ACHN (cell line): Measurements from ENCODE around the gene ABCC8.

Source experiments
- DNase-seq: peaks from one replicate; pipeline ENCODE4 v3.0.0-alpha.2; 2015
- in situ Hi-C: cut with HindIII; loops from 2 replicates; pipeline ENCODE4 v1.10.0; 2017; ENCODE audit warnings: low sequenced_read_pairs, low pct_ligation_motif_present, low pct_unique_long_range_greater_than_20kb

The ABCC8 gene

DNA sequence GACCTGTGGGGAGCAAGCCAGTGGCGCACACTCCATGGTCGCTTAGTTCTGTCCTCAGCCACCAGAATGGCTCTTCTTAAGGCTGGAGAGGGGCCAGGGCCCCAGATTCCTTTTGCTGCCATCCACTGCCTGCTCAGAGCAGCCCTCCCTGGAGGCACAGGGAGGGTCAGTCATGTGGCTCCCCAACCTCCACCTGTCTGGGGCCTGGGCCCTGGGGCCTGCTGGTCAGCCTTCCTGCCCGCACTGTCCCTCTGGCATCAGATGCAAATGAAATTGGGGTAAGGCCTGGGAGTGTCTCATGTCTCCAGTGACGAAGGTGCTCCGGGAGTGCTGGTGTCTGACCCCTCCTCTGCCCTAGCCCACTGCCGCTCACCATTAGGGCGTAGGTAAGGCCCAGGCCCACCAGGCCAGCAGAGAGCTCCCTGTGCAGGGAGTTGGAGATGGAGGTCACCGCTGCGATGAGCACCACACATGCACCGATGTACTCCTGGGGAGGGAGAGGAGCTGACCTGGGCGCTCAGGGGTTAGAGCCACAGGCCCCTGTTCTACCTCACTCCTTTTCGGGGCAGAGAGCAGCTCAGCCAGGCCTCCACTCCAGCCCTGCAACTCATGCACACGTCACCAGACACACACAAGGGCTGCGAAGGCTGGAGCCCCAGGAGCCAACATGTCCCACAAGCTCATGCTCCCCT, 79.2 kb downstream of the ABCC8 start:
- DNase-seq: no peak
- in situ Hi-C loops: no loop called here

DNA sequence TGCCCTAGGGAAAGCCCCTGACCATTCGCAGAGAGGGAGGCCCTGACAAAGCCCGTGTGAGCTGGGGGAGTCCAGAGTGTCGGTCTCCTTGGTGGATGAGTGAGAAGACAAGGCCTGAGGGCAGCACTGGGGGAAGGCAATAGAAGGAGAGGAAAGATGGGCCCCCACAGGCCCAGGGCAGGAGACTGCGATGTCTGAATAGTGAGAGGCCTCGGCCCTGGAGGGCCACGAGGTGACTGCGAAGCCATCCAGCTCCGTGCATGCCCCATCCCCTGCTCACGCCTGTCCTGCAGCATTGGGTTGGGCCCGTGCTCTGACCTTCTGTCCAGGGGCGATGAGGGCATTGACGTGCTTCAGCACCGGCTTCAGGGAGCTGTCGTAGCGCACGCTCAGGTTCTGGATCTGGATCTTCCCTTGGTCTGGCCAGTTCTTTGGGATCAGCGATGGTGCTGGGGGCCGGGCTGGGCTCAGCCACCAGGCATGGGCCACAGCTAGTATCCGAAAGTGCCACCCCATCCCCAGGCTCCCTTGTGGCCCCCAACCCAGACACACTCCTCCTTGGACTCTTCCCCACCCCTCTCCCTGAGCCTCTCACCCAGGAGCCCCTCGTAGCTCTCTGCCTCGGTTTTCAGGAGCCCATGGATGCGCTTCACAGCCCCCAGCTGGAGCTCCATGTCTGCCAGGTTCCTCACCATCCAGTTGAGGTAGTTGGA, 79.9 kb downstream of the ABCC8 start:
- DNase-seq: no peak
- in situ Hi-C loops: no loop called here

DNA sequence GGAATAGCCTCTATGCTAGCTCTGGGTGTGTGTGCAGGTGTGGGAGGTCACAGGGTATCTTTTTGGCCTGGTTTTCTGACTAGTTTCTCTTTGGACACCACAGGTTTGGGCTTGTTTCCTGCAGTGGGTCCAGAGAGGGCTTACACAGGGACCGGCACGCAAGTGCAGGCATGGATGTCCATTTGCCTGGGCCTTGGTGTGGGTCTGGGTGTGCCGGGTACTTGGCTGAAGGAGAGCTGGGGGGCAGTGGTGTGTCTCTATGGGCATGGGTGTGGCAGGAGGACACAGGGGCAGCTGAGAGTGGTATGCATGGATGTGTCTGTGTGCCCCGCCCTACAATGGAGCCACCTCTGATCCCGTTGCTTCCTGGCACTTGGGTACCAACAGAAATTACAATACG, 80.7 kb downstream of the ABCC8 start:
- in situ Hi-C loops: no loop called here
- no peak for DNase-seq

DNA sequence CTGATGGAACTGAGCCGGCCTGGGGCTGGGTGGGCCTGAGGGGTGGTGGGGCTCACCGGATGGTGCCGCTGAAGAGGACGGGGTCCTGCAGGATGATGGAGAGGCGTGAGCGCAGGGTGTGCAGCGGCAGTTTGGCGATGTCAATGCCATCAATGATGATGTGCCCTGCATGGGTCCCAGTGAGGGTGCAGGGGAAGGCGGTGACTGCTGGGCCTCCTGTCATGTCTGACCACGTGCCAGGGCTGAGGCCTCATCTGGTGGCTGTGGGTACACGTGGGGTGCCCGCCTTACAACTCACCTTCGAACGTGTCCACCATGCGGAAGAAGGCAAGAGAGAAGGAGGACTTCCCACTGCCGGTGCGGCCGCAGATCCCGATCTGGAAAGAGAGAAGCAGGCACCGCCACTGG, 81.1 kb downstream of the ABCC8 start:
- in situ Hi-C loops: no loop called here
- no peak for DNase-seq

- in situ Hi-C loops: no loop called here
- no peak for DNase-seq
These were observed 81.8 kb downstream of the ABCC8 start for GRCh38 chr11:17394743-17395390.

DNA sequence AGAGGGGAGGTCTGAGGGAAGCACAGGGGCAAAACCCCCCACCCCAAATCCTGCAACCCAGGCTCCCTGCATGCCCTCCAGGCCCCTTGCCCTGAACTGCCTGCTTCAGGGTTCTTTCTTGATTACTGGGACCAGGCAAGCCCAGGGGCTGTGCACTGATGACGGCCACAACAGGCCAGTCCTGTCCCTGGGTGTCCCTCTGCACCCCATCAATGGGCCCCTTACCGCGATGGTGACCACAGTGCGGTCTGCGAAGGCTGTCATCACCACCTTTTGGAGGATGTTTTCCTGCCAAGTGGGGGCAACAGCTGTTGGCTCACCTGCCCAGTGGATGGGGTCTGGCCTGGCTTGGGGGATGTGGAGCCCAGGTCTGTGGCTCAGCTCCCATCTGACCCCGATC, 83.2 kb downstream of the ABCC8 start:
- in situ Hi-C loops: no loop called here
- DNase-seq: no peak

GRCh38 chr11:17392872-17393271, 83.8 kb downstream of the ABCC8 start:
- no peak for DNase-seq
- in situ Hi-C loops: no loop called here

DNA sequence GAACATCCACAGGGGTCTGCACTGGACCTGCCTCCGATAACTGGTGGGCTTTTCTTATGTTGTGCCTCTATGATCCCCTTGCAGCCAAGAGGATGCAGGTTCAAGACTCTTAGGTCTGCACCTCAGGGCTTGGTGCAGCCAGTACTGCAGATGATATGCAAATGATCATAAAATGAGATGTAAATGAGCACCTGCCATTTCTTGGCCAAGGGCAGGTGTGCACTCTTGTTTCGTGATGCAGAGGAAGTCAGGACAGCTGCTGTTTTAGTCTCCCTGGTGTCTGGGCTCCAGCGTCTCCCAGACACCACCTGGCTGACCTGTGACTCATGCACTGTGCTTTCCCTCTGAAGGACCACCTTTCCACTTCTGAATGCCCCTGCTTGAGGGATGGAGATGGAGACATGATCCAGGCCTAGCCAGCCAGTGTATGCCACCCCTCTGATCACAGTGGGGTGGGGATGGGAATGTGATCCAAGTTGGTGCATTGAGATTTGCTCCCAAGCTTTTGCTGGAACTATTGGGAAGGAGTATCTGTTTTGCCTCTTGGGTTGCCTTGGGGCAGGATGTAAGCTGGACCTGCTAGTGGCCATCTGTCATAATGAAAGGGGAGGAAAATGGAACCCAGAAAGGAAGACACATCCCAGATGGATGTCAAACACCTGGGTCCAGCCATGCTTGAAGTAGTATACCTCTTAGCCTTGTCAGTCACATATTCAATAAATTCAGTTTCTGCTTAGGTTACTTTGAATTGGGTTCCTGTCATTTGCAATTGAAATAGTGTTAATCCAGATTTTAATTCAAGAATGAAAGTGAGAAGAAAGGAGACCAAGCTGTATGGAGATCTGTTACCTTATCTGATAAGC, 84.9 kb downstream of the ABCC8 start:
- in situ Hi-C loops: no loop called here
- no peak for DNase-seq

DNA sequence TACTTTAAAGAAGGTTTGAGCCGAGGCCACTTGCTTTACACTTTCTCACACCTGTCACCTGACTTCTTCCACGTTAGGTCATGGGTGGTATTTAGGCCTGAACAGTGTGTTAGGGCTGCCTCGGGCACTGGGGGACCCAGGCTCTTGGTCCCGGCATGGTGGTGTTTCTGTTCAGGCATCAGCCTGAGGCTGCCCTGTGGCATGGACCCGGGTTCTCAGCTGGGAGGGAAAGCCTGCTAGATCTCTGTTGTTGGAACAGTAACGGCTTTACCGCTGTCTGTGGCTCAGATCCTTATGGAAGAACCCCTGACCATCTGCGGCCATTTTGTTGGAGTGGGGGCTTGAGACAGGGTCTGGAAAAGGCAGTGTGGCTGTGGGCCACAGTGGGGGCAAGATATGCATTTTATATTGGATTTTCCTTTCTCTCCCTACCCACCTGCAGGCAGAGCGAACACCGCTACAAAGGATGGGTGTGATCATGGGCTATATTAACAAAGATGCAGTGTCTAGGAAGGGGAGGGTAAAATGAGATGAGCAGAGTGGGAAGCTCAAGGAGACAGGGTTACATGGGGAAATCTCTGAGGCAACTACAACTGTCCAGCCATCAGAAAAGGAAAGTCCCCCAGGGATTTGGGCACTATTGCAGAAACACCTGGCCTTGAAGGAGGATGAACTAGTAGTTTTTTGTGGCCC, 86.5 kb downstream of the ABCC8 start:
- in situ Hi-C loops: no loop called here
- DNase-seq: no peak

GRCh38 chr11:17389211-17389956, 87.3 kb downstream of the ABCC8 start:
- in situ Hi-C loops: no loop called here

DNA sequence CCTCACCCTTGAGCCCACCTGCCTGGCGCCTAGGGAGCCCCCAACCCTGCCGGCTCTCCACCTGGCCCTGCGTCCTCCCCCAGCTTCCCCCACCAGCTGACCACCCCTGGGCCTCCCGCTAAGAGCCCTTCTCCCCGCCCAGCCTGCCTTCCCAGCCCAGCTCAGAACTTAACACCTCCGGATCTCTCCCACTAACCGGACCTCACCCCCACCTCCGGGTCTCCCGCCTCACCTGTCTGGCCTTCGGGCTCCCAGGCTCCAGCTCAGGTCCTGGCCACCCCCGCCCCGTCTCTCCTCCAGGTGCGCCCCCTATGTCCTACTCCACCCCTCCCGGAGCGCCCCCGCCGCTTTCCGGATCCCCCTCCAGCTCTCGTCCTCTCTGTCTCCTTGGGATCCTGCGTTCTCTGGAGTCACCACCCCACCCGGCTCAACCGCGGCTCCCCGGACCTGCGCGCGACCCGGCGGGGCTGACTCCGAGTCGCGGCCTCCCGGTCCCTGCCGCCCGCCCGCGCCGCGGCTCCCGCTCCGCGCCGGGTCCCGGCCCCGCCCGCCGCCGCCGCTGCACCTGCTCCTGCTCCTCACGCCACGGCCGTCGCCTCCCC, 87.9 kb downstream of the ABCC8 start, which contains the start of gene KCNJ11:
Gene KCNJ11, minus strand, starts transcription at position 51 of the 602 bp plus-strand sequence. CDS start 568 bp downstream, outside the sequence.
- no peak for DNase-seq
- in situ Hi-C loops: no loop called here

More at GRCh38 chr11:17389211-17389956, 87.3 kb downstream of the ABCC8 start:
- peak; percentile 61 for DNase-seq

DNA sequence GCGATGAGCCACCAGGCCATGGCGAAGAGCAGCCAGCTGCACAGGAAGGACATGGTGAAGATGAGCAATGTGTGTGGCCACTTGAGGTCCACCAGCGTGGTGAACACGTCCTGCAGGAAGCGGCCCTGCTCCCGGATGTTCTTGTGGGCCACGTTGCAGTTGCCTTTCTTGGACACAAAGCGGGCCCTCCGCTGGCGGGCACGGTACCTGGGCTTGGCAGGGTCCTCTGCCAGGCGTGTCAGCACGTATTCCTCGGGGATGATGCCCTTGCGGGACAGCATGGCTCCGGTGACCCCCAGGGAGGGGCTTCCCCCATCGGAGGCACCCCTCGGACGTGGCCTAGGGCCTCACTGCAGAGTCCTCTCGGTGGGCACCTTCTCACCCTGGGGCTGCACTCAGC, 88.8 kb downstream of the ABCC8 start:
- in situ Hi-C loops: no loop called here
- DNase-seq: no peak

DNA sequence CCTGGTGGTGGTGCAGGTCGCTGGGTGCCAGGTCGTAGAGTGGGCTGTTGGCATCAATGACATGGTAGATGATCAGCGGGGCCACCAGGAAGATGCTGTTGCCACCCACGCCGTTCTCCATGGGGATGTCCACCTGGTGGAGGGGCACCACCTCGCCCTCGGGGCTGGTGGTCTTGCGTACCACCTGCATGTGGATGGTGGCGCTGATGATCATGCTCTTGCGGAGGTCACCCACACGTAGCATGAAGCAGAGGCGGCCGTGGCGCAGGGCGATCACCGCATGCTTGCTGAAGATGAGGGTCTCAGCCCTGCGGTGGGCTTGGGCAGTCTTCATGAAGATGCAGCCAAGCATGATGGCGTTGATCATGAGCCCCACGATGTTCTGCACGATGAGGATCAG, 89.4 kb downstream of the ABCC8 start:
- in situ Hi-C loops: no loop called here
- DNase-seq: no peak

DNA sequence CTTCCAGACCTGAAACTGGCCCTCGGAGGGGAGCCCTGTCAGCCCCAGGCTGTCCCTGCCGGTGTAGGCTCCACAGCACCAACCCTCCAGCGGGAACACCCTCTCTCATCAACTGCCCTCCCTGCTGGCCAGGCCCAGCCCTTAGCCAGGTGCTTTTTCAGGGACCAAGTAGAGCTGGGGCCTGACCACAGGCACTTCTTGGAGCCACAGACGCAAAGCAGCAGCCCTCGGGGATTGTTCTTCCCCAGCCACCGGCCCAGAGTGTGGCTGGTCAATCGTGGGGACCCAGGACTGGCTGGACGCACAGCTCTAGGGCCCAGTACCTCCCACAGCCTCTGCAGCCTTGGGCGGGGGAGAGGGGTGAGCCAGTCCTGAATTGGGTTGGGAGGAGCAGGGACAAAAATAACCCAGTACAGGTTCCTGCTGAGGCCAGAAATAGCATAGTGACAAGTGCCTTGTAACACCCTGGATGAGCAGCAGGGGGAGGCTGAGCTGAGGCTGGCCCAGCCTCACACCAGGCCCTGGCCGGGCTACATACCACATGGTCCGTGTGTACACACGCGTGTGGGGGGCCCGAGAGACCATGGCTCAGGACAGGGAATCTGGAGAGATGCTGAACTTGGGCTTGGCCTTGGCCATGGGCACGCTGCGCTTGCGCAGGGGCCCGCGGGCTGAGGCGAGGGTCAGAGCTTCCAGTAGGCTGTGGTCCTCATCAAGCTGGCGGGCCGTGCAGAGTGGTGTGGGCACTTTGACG, 90.1 kb downstream of the ABCC8 start:
- in situ Hi-C loops: no loop called here
- peak; percentile 51 for DNase-seq

- no peak for DNase-seq
- in situ Hi-C loops: no loop called here
These were observed 90.7 kb downstream of the ABCC8 start for GRCh38 chr11:17385926-17386325.

- DNase-seq: no peak
- in situ Hi-C loops: no loop called here
These were observed 91.2 kb downstream of the ABCC8 start for GRCh38 chr11:17385492-17385891.
